22Rv1 (cell line): ENCODE results near the gene UMOD.

Experiments used
- CTCF ChIP-seq: fragments of 450-650 bp; IDR thresholded peaks from 2 replicates; pipeline ENCODE4 v1.5.1; 2017; ENCODE audit warnings: mild to moderate bottlenecking
- ZFX ChIP-seq: fragments of 450-650 bp; IDR thresholded peaks from 2 replicates; pipeline ENCODE4 v1.6.1; 2017; ENCODE audit warnings: antibody characterized with exemption, borderline replicate concordance

GRCh38 chr16:20333120-20333519 lies 19.4 kb downstream of the UMOD start:
- no peak for TF ChIP-seq CTCF
- TF ChIP-seq ZFX = no peak
